OCI-LY7 (cell line): ENCODE measurements around the gene CHST6. TPM values are rescaled to one million over a fixed set of nuclear protein-coding genes. Genes with fewer than 3 reads are reported as not detected.
A peak's percentile ranks its signal among the peaks of the same experiment; 100 is the strongest.
"Not testable (repeated sequence)": the region's sequence is repeated elsewhere in the genome, so short reads cannot be mapped to it uniquely, and the experiment has no call there.

Experiments
- BruUV-seq: library from RNA; stranded (reverse); fragments of 400-500 nt; replicated peaks from 2 replicates; lab custom pipeline; 2021; lab: Mats Ljungman, UMichigan
- CTCF ChIA-PET: fragments of 300-600 bp; sonication (Branson Sonifier 250); formaldehyde crosslinking; loops from one replicate; lab custom pipeline; 2022; ENCODE audit warnings: antibody characterized with exemption; ENCODE audit not compliant: unreplicated experiment; lab: Charles Lee
- POLR2A ChIA-PET: fragments of 300-600 bp; sonication (Branson Sonifier 250); formaldehyde crosslinking; loops from one replicate; lab custom pipeline; 2022; ENCODE audit warnings: antibody characterized with exemption; lab: Charles Lee
- DNase-seq: peaks from one replicate; pipeline ENCODE4 v3.0.0-alpha.2; 2015; ENCODE audit warnings: low spot score
- H2AFZ ChIP-seq: fragments of 200-600 bp; sonication (generic), shearing (Covaris generic); 2 replicates; pipeline ENCODE4 v1.6.1; 2014; ENCODE audit warnings: mild to moderate bottlenecking, antibody characterized with exemption, low read length, moderate library complexity
- H3K27ac ChIP-seq: fragments of 200-600 bp; sonication (generic); 2 replicates; pipeline ENCODE4 v1.5.1; 2014; ENCODE audit warnings: mixed run types, low read depth, mild to moderate bottlenecking, moderate library complexity, low read length, inconsistent platforms; ENCODE audit not compliant: poor library complexity, severe bottlenecking
- H3K36me3 ChIP-seq: fragments of 200-600 bp; sonication (generic); 2 replicates; pipeline ENCODE4 v1.6.1; 2014; ENCODE audit warnings: mild to moderate bottlenecking, antibody characterized with exemption, low read length, moderate library complexity, mixed read lengths; ENCODE audit not compliant: insufficient read depth
- H3K4me1 ChIP-seq: fragments of 200-600 bp; sonication (generic); 2 replicates; pipeline ENCODE4 v1.5.1; 2014; ENCODE audit warnings: mild to moderate bottlenecking, low read length; ENCODE audit not compliant: insufficient read depth, poor library complexity, severe bottlenecking
- H3K4me2 ChIP-seq: fragments of 200-600 bp; sonication (generic); 2 replicates; pipeline ENCODE4 v1.6.1; 2014; ENCODE audit warnings: mild to moderate bottlenecking, low read length
- H3K4me3 ChIP-seq: fragments of 200-600 bp; sonication (generic); 2 replicates; pipeline ENCODE4 v1.5.1; 2014; ENCODE audit warnings: mild to moderate bottlenecking, low read depth, low read length; ENCODE audit not compliant: poor library complexity, severe bottlenecking
- H3K79me2 ChIP-seq: fragments of 200-600 bp; sonication (generic); 2 replicates; pipeline ENCODE4 v1.6.1; 2016; ENCODE audit warnings: low read depth, mild to moderate bottlenecking, low read length, moderate library complexity, mixed read lengths; ENCODE audit not compliant: insufficient read depth
- H3K9me2 ChIP-seq: fragments of 200-600 bp; sonication (generic); 2 replicates; pipeline ENCODE4 v1.6.1; 2016; ENCODE audit warnings: mild to moderate bottlenecking, low read length, mixed read lengths; ENCODE audit not compliant: insufficient read depth
- H3K9me3 ChIP-seq: fragments of 200-600 bp; sonication (generic); 2 replicates; pipeline ENCODE4 v1.6.1; 2014; ENCODE audit warnings: mild to moderate bottlenecking, mixed run types, low read length, mixed read lengths
- H4K20me1 ChIP-seq: fragments of 200-600 bp; sonication (generic); 2 replicates; pipeline ENCODE4 v1.6.1; 2014; ENCODE audit warnings: mild to moderate bottlenecking, antibody characterized with exemption, low read length, moderate library complexity, mixed read lengths; ENCODE audit not compliant: insufficient read depth
- CTCF ChIP-seq: fragments of 200-600 bp; sonication (generic); conservative IDR thresholded peaks from 2 replicates; pipeline ENCODE4 v1.5.1; 2014; ENCODE audit warnings: mild to moderate bottlenecking, antibody characterized with exemption, low read length, moderate library complexity, mixed read lengths
- EZH2phosphoT487 ChIP-seq: fragments of 200-600 bp; sonication (generic); IDR thresholded peaks from 2 replicates; pipeline ENCODE4 v1.6.1; 2018; ENCODE audit warnings: low read depth, borderline replicate concordance, mild to moderate bottlenecking, mixed run types, antibody characterized with exemption, low read length, moderate library complexity, mixed read lengths
- intact Hi-C: fragments of 100-400 bp; cut with micrococcal nuclease; formaldehyde crosslinking; loops from one replicate; pipeline ENCODE4 v1.10.0; 2022; ENCODE audit not compliant: unreplicated experiment
- total RNA-seq, 2 experiments: library from RNA; depleted of rRNA in 1 of 2; stranded (reverse); fragments of >200 nt in 1 of 2; shearing (Covaris generic) in 1 of 2; gene quantifications; 2 replicates each; pipeline ENCODE4 v1.2.3, GENCODE V29; 2014 to 2022

CHST6 gene
- total RNA-seq, 2 experiments from 2014 or later, result 0.06 TPM; not detected in 1

GRCh38 chr16:75526032-75526790 is 31.0 kb upstream of the CHST6 start:
- Histone ChIP-seq H3K4me1 (no peaks in the 10 kb centered on the region), H3K27ac (no peak overlapping the region), H4K20me1 (no peaks in the 10 kb centered on the region), H3K4me3 (no peak overlapping the region), H3K4me2 (no peak overlapping the region), H3K9me3 (no peaks in the 10 kb centered on the region), H3K79me2 (no peaks in the 10 kb centered on the region), H2AFZ (no peak overlapping the region), H3K9me2 (no peaks in the 10 kb centered on the region), H3K36me3 (no peaks in the 10 kb centered on the region)
- no peak for TF ChIP-seq EZH2phosphoT487
- no peak for TF ChIP-seq CTCF
- no peak for DNase-seq
- CTCF ChIA-PET, result interaction anchor here (0.9 kb wide), 1 partner anchor 9 kb away, joined by 5 read pairs; no protein-coding TSS in a partner anchor
- intact Hi-C loops, result no loop called here
- POLR2A ChIA-PET, result interaction anchor here (0.6 kb wide), 1 partner anchor 9 kb away, joined by 4 read pairs; no protein-coding TSS in a partner anchor
- BruUV-seq, result no TSS peak

- Histone ChIP-seq H3K4me3 (no peak overlapping the region), H3K9me3 (no peaks in the 10 kb centered on the region), H4K20me1 (no peaks in the 10 kb centered on the region), H3K9me2 (no peaks in the 10 kb centered on the region), H3K4me1 (peaks cover 6% of the 10 kb centered on the region), H3K4me2 (no peak overlapping the region), H2AFZ (no peak overlapping the region), H3K36me3 (no peaks in the 10 kb centered on the region), H3K27ac (no peak overlapping the region), H3K79me2 (no peaks in the 10 kb centered on the region)
- CTCF ChIA-PET, result no interaction called here
- intact Hi-C loops, result no loop called here
- DNase-seq, result no peak
- no TSS peak for BruUV-seq
- POLR2A ChIA-PET, result interaction anchor here (0.6 to 0.8 kb wide), 2 partner anchors 39 to 114 kb away, joined by 3 read pairs; no protein-coding TSS in a partner anchor
- TF ChIP-seq CTCF, result no peak
- no peak for TF ChIP-seq EZH2phosphoT487
Measured at GRCh38 chr16:75519175-75519574, 23.9 kb upstream of the CHST6 start.

GRCh38 chr16:75516189-75516966 is 21.1 kb upstream of the CHST6 start:
- H3K36me3 ChIP-seq, intact Hi-C loops, H3K9me3 ChIP-seq, H3K9me2 ChIP-seq, BruUV-seq, H3K4me1 ChIP-seq, H3K79me2 ChIP-seq, H3K27ac ChIP-seq, H4K20me1 ChIP-seq: not testable (repeated sequence)
- H3K4me3 ChIP-seq, result peak overlapping the region; percentile 77
- peak; percentile 5 for DNase-seq
- POLR2A ChIA-PET, result interaction anchor here (0.9 to 1.4 kb wide), 6 partner anchors 19 to 107 kb away, joined by 3 to 4 read pairs (median 3); partner anchors contain the start of gene ADAT1
- peak overlapping the region; percentile 85 for H2AFZ ChIP-seq
- peak overlapping the region; percentile 71 for H3K4me2 ChIP-seq
- CTCF ChIA-PET, result interaction anchor here (0.7 to 1.3 kb wide), 5 partner anchors 10 to 317 kb away, joined by 3 to 9 read pairs (median 5); partner anchors contain the start of gene ADAT1
